GM23248 (cell line): ENCODE measurements around the gene CWC25. TPM values are rescaled to one million over a fixed set of nuclear protein-coding genes. Genes with fewer than 3 reads are reported as not detected.

Source experiments
- DNase-seq: peaks from one replicate; pipeline ENCODE4 v3.0.0-alpha.2; 2015
- H2AFZ ChIP-seq: fragments of 200-600 bp; sonication (generic); 2 replicates; pipeline ENCODE4 v1.6.1; 2016; ENCODE audit warnings: antibody characterized with exemption
- H3F3A ChIP-seq: fragments of 200-600 bp; sonication (generic); 2 replicates; pipeline ENCODE4 v1.6.1; 2016; ENCODE audit warnings: mild to moderate bottlenecking, antibody characterized with exemption, mixed run types; ENCODE audit not compliant: insufficient read depth
- H3K27ac ChIP-seq: fragments of 200-600 bp; sonication (generic); 2 replicates; pipeline ENCODE4 v1.5.1; 2016; ENCODE audit warnings: mild to moderate bottlenecking
- H3K27me3 ChIP-seq: fragments of 200-600 bp; sonication (generic); replicated peaks from 2 replicates; pipeline ENCODE4 v1.6.1; 2016; ENCODE audit warnings: mild to moderate bottlenecking; ENCODE audit not compliant: insufficient read depth
- H3K36me3 ChIP-seq: fragments of 200-600 bp; sonication (generic); 2 replicates; pipeline ENCODE4 v1.6.1; 2016; ENCODE audit warnings: low read depth, mild to moderate bottlenecking
- H3K4me1 ChIP-seq: fragments of 200-600 bp; sonication (generic); 2 replicates; pipeline ENCODE4 v1.6.1; 2016; ENCODE audit warnings: mild to moderate bottlenecking; ENCODE audit not compliant: insufficient read depth
- H3K4me2 ChIP-seq: fragments of 200-600 bp; sonication (generic); one replicate; pipeline ENCODE4 v1.6.1; 2016; ENCODE audit warnings: mild to moderate bottlenecking; ENCODE audit not compliant: unreplicated experiment
- H3K4me3 ChIP-seq: fragments of 200-600 bp; sonication (generic); 2 replicates; pipeline ENCODE4 v1.5.1; 2016; ENCODE audit warnings: mild to moderate bottlenecking
- H3K79me2 ChIP-seq: fragments of 200-600 bp; sonication (generic); 2 replicates; pipeline ENCODE4 v1.6.1; 2016; ENCODE audit warnings: mild to moderate bottlenecking; ENCODE audit not compliant: insufficient read depth
- H3K9ac ChIP-seq: fragments of 200-600 bp; sonication (generic); 2 replicates; pipeline ENCODE4 v1.6.1; 2016; ENCODE audit warnings: mild to moderate bottlenecking
- H3K9me2 ChIP-seq: fragments of 200-600 bp; sonication (generic); 2 replicates; pipeline ENCODE4 v1.6.1; 2016; ENCODE audit warnings: mixed run types, mild to moderate bottlenecking, moderate library complexity; ENCODE audit not compliant: insufficient read depth
- H3K9me3 ChIP-seq: fragments of 200-600 bp; sonication (generic); one replicate; pipeline ENCODE4 v1.6.1; 2017; ENCODE audit warnings: low read depth
- H4K20me1 ChIP-seq: fragments of 200-600 bp; sonication (generic); 2 replicates; pipeline ENCODE4 v1.6.0; 2016; ENCODE audit not compliant: insufficient read depth
- EZH2 ChIP-seq: fragments of 200-600 bp; sonication (generic); IDR thresholded peaks from 2 replicates; pipeline ENCODE4 v1.6.1; 2018; ENCODE audit warnings: antibody characterized with exemption, mild to moderate bottlenecking; ENCODE audit not compliant: insufficient read depth, poor library complexity, severe bottlenecking
- EZH2phosphoT487 ChIP-seq: fragments of 200-600 bp; sonication (generic); IDR thresholded peaks from 2 replicates; pipeline ENCODE4 v1.6.1; 2018; ENCODE audit warnings: antibody characterized with exemption, moderate library complexity, mild to moderate bottlenecking, low read depth; ENCODE audit not compliant: insufficient read depth
- WGBS, 2 experiments: methylation state at CpG; one replicate each; pipeline ENCODE4 v1.1.6; 2015 to 2017; ENCODE audit warnings: low lambda C conversion rate in 2 of 2, low coverage in 1 of 2; ENCODE audit errors: missing lambda C conversion rate in 2 of 2; 5-methylcytosine and 5-hydroxymethylcytosine counted together
- in situ Hi-C: fragments of 300-500 bp; cut with MboI; formaldehyde crosslinking; loops from 2 replicates; pipeline ENCODE4 v1.15.0; 2020
- microRNA-seq: library from miRNA; unstranded; fragments of <30 nt; microRNA quantifications from one replicate; pipeline ENCODE4, GENCODE V29; 2016; ENCODE audit warnings: borderline number of aligned reads
- polyA plus RNA-seq: library from polyadenylated mRNA; unstranded; fragments of >200 nt; fragmentation: Nextera tagmentation; extraction: Ambion mirVana; gene quantifications from 2 replicates; pipeline ENCODE4 v1.2.1, GENCODE V29; 2016
- small RNA-seq: library from RNA; depleted of rRNA; stranded (forward); fragments of <200 nt; gene quantifications from one replicate; pipeline ENCODE3, GENCODE V24; 2014; ENCODE audit warnings: low read depth, low replicate concordance
- total RNA-seq: library from RNA; depleted of rRNA; stranded (reverse); fragments of >200 nt; shearing (Covaris generic); gene quantifications from 2 replicates; pipeline ENCODE4 v1.2.3, GENCODE V29; 2014; rRNA removed

The CWC25 gene
- total and polyA plus RNA-seq, 2 experiments from 2014 or later: 9.7 to 14.2 TPM

GRCh38 chr17:38753071-38753506 is 72.0 kb downstream of the CWC25 start:
- H3K4me1 ChIP-seq: peaks cover 12% of the 10 kb centered on the region
- no peaks in the 10 kb centered on the region for H3K9me3 ChIP-seq
- peak overlapping the region; percentile 70 for H3K27ac ChIP-seq
- DNase-seq: peak; percentile 41
- H3K27me3 ChIP-seq: no peaks in the 10 kb centered on the region
- H3K4me3 ChIP-seq: peak overlapping the region; percentile 76
- H3K36me3 ChIP-seq: peaks cover 21% of the 10 kb centered on the region
- peak overlapping the region; percentile 88 for H2AFZ ChIP-seq
- in situ Hi-C loops: no loop called here
- H4K20me1 ChIP-seq: no peaks in the 10 kb centered on the region
- 1 to 2% methylated on average over 22 of the region's 22 CpGs for WGBS, 2 experiments
- no peak for TF ChIP-seq EZH2
- no peak for TF ChIP-seq EZH2phosphoT487
- H3F3A ChIP-seq: peaks cover 4% of the 10 kb centered on the region; the same call in 1 of the 2 replicates
- peak overlapping the region; percentile 88 for H3K9ac ChIP-seq
- peaks cover 52% of the 10 kb centered on the region for H3K79me2 ChIP-seq
- H3K9me2 ChIP-seq: no peaks in the 10 kb centered on the region
- H3K4me2 ChIP-seq: peak overlapping the region; percentile 84

- Histone ChIP-seq H3K9me3 (no peaks in the 10 kb centered on the region), H4K20me1 (no peaks in the 10 kb centered on the region), H3K36me3 (peaks cover 21% of the 10 kb centered on the region), H3K4me3 (peak within 1 kb of the TSS; percentile 76), H3K4me2 (peak within 1 kb of the TSS; percentile 96), H3K27ac (peak within 1 kb of the TSS; percentile 70), H3K4me1 (peaks cover 12% of the 10 kb centered on the region), H3F3A (peaks cover 4% of the 10 kb centered on the region; the same call in 1 of the 2 replicates), H2AFZ (peak within 1 kb of the TSS; percentile 88), H3K27me3 (no peaks in the 10 kb centered on the region), H3K79me2 (peaks cover 51% of the 10 kb centered on the region), H3K9ac (peak within 1 kb of the TSS; percentile 88), H3K9me2 (no peaks in the 10 kb centered on the region)
- TF ChIP-seq EZH2 (no peak), EZH2phosphoT487 (no peak)
- in situ Hi-C loops: no loop called here
- DNase-seq: peak; percentile 99
- WGBS, 2 experiments: 0 to 1% methylated on average over 39 to 44 of the region's 44 CpGs
These were observed 72.6 kb downstream of the CWC25 start, which contains the start of gene PSMB3 for GRCh38 chr17:38752308-38753070. Gene PSMB3, plus strand, starts transcription at chr17:38752741. Its CDS starts 86 bp downstream, at chr17:38752827.

DNA sequence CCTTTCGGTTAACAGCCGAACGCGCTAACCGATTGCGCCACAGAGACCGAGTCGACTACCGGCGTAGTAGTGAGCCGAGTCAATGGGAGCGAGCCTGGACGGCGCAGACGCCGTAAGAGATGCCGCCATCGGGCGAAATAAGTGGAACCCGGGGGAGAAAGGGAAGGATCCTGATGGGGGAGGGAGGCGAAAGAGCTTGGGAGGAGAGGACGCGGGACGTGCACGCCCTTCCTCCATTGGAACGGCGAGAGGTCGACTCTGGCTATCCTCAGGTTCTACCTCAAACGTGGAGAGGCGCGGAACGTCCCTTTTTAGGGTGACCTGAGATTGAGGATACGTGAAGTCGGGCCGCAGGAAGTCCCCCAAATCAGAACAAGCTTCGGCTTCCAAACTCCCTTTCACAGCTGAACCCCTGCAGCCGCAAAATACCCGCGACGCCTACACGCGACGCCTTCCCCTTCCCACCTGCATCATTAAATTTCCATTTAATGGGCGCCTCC is 73.3 kb downstream of the CWC25 start:
- H3K9ac ChIP-seq: peak overlapping the region; percentile 88
- H3F3A ChIP-seq: peaks cover 4% of the 10 kb centered on the region; the same call in 1 of the 2 replicates
- H3K4me2 ChIP-seq: peak overlapping the region; percentile 96
- no peak for TF ChIP-seq EZH2phosphoT487
- no peak for TF ChIP-seq EZH2
- peak overlapping the region; percentile 70 for H3K27ac ChIP-seq
- H4K20me1 ChIP-seq: no peaks in the 10 kb centered on the region
- WGBS, 2 experiments: 0 to 1% methylated on average over 44 of the region's 44 CpGs
- no peaks in the 10 kb centered on the region for H3K27me3 ChIP-seq
- in situ Hi-C loops: no loop called here
- peaks cover 12% of the 10 kb centered on the region for H3K4me1 ChIP-seq
- H3K9me2 ChIP-seq: no peaks in the 10 kb centered on the region
- peak overlapping the region; percentile 88 for H2AFZ ChIP-seq
- peak; percentile 92 for DNase-seq
- H3K9me3 ChIP-seq: no peaks in the 10 kb centered on the region
- H3K4me3 ChIP-seq: peak overlapping the region; percentile 76
- peaks cover 51% of the 10 kb centered on the region for H3K79me2 ChIP-seq
- peaks cover 15% of the 10 kb centered on the region for H3K36me3 ChIP-seq

DNA sequence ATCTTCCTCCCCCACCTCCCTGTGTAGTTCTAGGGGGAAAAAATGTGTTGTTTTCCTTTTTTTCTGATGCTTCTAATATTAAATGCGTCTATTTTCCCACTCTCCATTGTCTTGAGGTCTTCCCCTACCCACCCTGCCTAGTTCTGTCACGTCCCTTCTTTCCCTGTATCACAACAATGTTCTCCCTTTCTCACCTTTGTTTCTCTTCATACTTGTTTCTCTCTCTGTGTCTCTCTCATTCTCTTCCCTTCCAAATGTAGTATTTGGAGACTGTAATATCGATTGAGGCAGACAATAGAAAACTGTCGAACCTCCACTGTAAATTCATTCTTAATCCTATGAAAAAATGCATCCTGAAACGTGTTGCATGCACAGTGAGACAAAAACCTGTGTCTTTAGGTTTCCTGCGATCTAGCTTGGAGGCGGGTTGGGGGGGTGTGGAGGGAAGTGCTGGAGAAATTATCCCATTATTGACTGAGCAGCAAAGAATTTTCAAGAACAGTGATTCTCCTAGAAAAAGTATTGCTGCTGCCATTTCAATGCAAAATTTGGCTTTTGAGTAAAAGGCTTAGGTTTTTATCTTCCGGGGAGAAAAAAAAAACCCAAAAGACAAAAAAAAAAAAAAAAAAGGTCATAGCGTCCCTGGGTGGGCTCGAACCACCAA is 73.8 kb downstream of the CWC25 start:
- peak; percentile 63 for DNase-seq
- TF ChIP-seq EZH2: no peak
- no peak for TF ChIP-seq EZH2phosphoT487
- H3K9me3 ChIP-seq: no peaks in the 10 kb centered on the region
- peaks cover 16% of the 10 kb centered on the region for H3K4me1 ChIP-seq
- H3K79me2 ChIP-seq: peaks cover 52% of the 10 kb centered on the region
- in situ Hi-C loops: no loop called here
- H3K4me3 ChIP-seq: peak overlapping the region; percentile 76
- WGBS, 2 experiments: 2 to 3% methylated on average over 9 to 10 of the region's 10 CpGs
- no peaks in the 10 kb centered on the region for H3K27me3 ChIP-seq
- H3K4me2 ChIP-seq: peak overlapping the region; percentile 96
- peaks cover 4% of the 10 kb centered on the region; the same call in 1 of the 2 replicates for H3F3A ChIP-seq
- H4K20me1 ChIP-seq: no peaks in the 10 kb centered on the region
- peak overlapping the region; percentile 65 for H2AFZ ChIP-seq
- peak overlapping the region; percentile 26; the same call in 1 of the 2 replicates for H3K27ac ChIP-seq
- peaks cover 10% of the 10 kb centered on the region; the same call in 1 of the 2 replicates for H3K36me3 ChIP-seq
- H3K9ac ChIP-seq: peak overlapping the region; percentile 39; the same call in 1 of the 2 replicates
- no peaks in the 10 kb centered on the region for H3K9me2 ChIP-seq

Small RNAs within 50 kb of the gene (microRNA-seq; reads per million reads assigned to microRNA genes)
- not detected for gene MIR4727

Small RNAs within 50 kb of the gene (small RNA-seq; reads per million reads assigned to genes)
- gene MIR4727 (not detected), gene RNU6-866P (not detected), gene SNORA21 (not detected), gene SNORA21B (not detected)

Other genes with a start within 250 kb of the CWC25 start
- not detected in 2 replicates for gene SRCIN1, start 219.4 kb downstream of the CWC25 start, total RNA-seq
- gene SRCIN1, start 219.4 kb downstream of the CWC25 start, polyA plus RNA-seq: not detected in 2 replicates
- 2.9 and 4.3 TPM in 2 replicates for gene EPOP, start 150.4 kb downstream of the CWC25 start, total RNA-seq
- gene EPOP, start 150.4 kb downstream of the CWC25 start, polyA plus RNA-seq: 1.0 and 1.2 TPM in 2 replicates
- 13.5 and 18.9 TPM in 2 replicates for gene MLLT6, start 120.0 kb downstream of the CWC25 start, total RNA-seq
- 2.4 and 3.1 TPM in 2 replicates for gene MLLT6, start 120.0 kb downstream of the CWC25 start, polyA plus RNA-seq
- 6.1 and 7.2 TPM in 2 replicates for gene CISD3, start 95.0 kb downstream of the CWC25 start, total RNA-seq
- gene CISD3, start 95.0 kb downstream of the CWC25 start, polyA plus RNA-seq: 44.6 and 49.9 TPM in 2 replicates
- 3.5 and 3.8 TPM in 2 replicates for gene PCGF2, start 77.0 kb downstream of the CWC25 start, total RNA-seq
- 4.6 and 5.5 TPM in 2 replicates for gene PCGF2, start 77.0 kb downstream of the CWC25 start, polyA plus RNA-seq
- 149 and 227 TPM in 2 replicates for gene PSMB3, start 72.6 kb downstream of the CWC25 start, total RNA-seq
- 308 and 310 TPM in 2 replicates for gene PSMB3, start 72.6 kb downstream of the CWC25 start, polyA plus RNA-seq
- gene PIP4K2B, start 25.8 kb downstream of the CWC25 start, total RNA-seq: 43.6 and 65.8 TPM in 2 replicates
- gene PIP4K2B, start 25.8 kb downstream of the CWC25 start, polyA plus RNA-seq: 12.8 and 13.4 TPM in 2 replicates
- gene RPL23, start 28.4 kb upstream of the CWC25 start, total RNA-seq: 516 and 553 TPM in 2 replicates
- 1,114 and 1,221 TPM in 2 replicates for gene RPL23, start 28.4 kb upstream of the CWC25 start, polyA plus RNA-seq
- 207 and 250 TPM in 2 replicates for gene LASP1, start 44.7 kb upstream of the CWC25 start, total RNA-seq
- 198 and 203 TPM in 2 replicates for gene LASP1, start 44.7 kb upstream of the CWC25 start, polyA plus RNA-seq
- gene FBXO47, start 142.1 kb upstream of the CWC25 start, total RNA-seq: under 0.01 TPM in 1 of 2 replicates, not detected in the other
- gene FBXO47, start 142.1 kb upstream of the CWC25 start, polyA plus RNA-seq: not detected in 2 replicates